Endothelial cell of umbilical vein (primary cell): ENCODE measurements around the gene OSBPL9. TPM values are rescaled to one million over a fixed set of nuclear protein-coding genes. Genes with fewer than 3 reads are reported as not detected.

Experiments
- BruUV-seq: library from RNA; stranded (reverse); fragments of 400-500 nt; replicated peaks from 2 replicates; lab custom pipeline; 2021; lab: Mats Ljungman, UMichigan
- CTCF ChIA-PET: fragments of 300-600, 350-600 bp; sonication (Branson Sonifier 250); formaldehyde crosslinking; loops from one replicate; lab custom pipeline; 2021; ENCODE audit warnings: antibody characterized with exemption, inconsistent platforms; lab: Charles Lee
- POLR2A ChIA-PET: fragments of 300-600, 350-600 bp; sonication (Branson Sonifier 250); formaldehyde crosslinking; loops from one replicate; lab custom pipeline; 2021; ENCODE audit warnings: antibody characterized with exemption, inconsistent platforms; lab: Charles Lee
- DNase-seq: peaks from one replicate; pipeline ENCODE4 v3.0.0-alpha.2; 2011; ENCODE audit warnings: low read depth, low spot score
- FAIRE-seq: peaks from 2 replicates; lab custom pipeline; 2011; peaks lifted over from hg19 to GRCh38; lab: Jason Lieb, UNC
- H2AFZ ChIP-seq: 2 replicates; pipeline ENCODE4 v1.6.0; 2012; ENCODE audit warnings: low read depth, low read length, control low read depth, inconsistent platforms
- H3K27ac ChIP-seq: 2 replicates; pipeline ENCODE4 v1.5.1; 2011; ENCODE audit warnings: low read depth, mild to moderate bottlenecking, control low read depth, low read length, moderate library complexity; ENCODE audit not compliant: insufficient read depth
- H3K27me3 ChIP-seq, 2 experiments: 2 replicates each; pipeline versions ENCODE4 v1.6.0 to v1.6.1; 2011; ENCODE audit warnings: low read length in 2 of 2, mixed read lengths in 1 of 2; ENCODE audit not compliant: control insufficient read depth in 2 of 2, insufficient read depth in 2 of 2
- H3K36me3 ChIP-seq, 2 experiments: 2 replicates in 1 of 2; 3 replicates in 1 of 2; pipeline ENCODE4 v1.5.1; 2011; ENCODE audit warnings: low read length in 2 of 2, mild to moderate bottlenecking in 1 of 2, moderate library complexity in 1 of 2; ENCODE audit not compliant: control insufficient read depth in 2 of 2, insufficient read depth in 2 of 2; ENCODE audit errors: extremely low read depth in 1 of 2
- H3K4me1 ChIP-seq: 3 replicates; pipeline ENCODE4 v1.5.1; 2011; ENCODE audit warnings: mild to moderate bottlenecking, low read length; ENCODE audit not compliant: control insufficient read depth, insufficient read depth; ENCODE audit errors: extremely low read depth
- H3K4me2 ChIP-seq: 2 replicates; pipeline ENCODE4 v1.6.1; 2011; ENCODE audit warnings: low read length, control low read depth, mixed read lengths; ENCODE audit not compliant: insufficient read depth
- H3K4me3 ChIP-seq, 3 experiments: fragments of 200-600 bp in 1 of 3; sonication (generic), shearing (Covaris generic) in 1 of 3; replicated peaks in 1 of 3; 2 replicates each; pipeline ENCODE4 v1.5.1; 2011 to 2016; ENCODE audit warnings: control low read depth in 3 of 3, low read length in 3 of 3, mild to moderate bottlenecking in 2 of 3, inconsistent platforms in 1 of 3, low read depth in 1 of 3, moderate library complexity in 1 of 3; ENCODE audit not compliant: insufficient read depth in 1 of 3
- H3K79me2 ChIP-seq: 2 replicates; pipeline ENCODE4 v1.6.0; 2012; ENCODE audit warnings: low read length, inconsistent platforms; ENCODE audit not compliant: control insufficient read depth, insufficient read depth
- H3K9ac ChIP-seq: replicated peaks from 2 replicates; pipeline ENCODE3; 2011; ENCODE audit warnings: low read length, control low read depth; ENCODE audit not compliant: insufficient read depth; ENCODE audit errors: extremely low read depth
- H3K9me1 ChIP-seq: replicated peaks from 3 replicates; pipeline ENCODE4 v1.6.0; 2011; ENCODE audit warnings: mild to moderate bottlenecking, low read length; ENCODE audit not compliant: control insufficient read depth, insufficient read depth; ENCODE audit errors: extremely low read depth
- H3K9me3 ChIP-seq: replicated peaks from 2 replicates; pipeline ENCODE4 v1.5.1; 2012; ENCODE audit warnings: low read length, inconsistent platforms; ENCODE audit not compliant: control insufficient read depth, insufficient read depth
- H4K20me1 ChIP-seq: replicated peaks from 2 replicates; pipeline ENCODE3; 2011; ENCODE audit warnings: mild to moderate bottlenecking, low read length; ENCODE audit not compliant: control insufficient read depth, insufficient read depth; ENCODE audit errors: extremely low read depth
- EZH2 ChIP-seq: IDR thresholded peaks from 2 replicates; pipeline ENCODE4 v1.6.1; 2012; ENCODE audit warnings: borderline replicate concordance, low read depth, mild to moderate bottlenecking, moderate library complexity, low read length, inconsistent platforms; ENCODE audit not compliant: severe bottlenecking
- FOS ChIP-seq: IDR thresholded peaks from 2 replicates; pipeline ENCODE4 v1.6.1; 2011; ENCODE audit warnings: mild to moderate bottlenecking, low read length, moderate library complexity, borderline replicate concordance; ENCODE audit not compliant: insufficient read depth
- GATA2 ChIP-seq: IDR thresholded peaks from 2 replicates; pipeline ENCODE4 v1.7.0; 2011; ENCODE audit warnings: low read depth, mild to moderate bottlenecking, moderate library complexity, mixed read lengths, low read length; ENCODE audit not compliant: insufficient read length, insufficient read depth
- JUN ChIP-seq: IDR thresholded peaks from 2 replicates; pipeline ENCODE4 v1.6.1; 2011; ENCODE audit warnings: borderline replicate concordance, low read depth; ENCODE audit not compliant: insufficient read length, insufficient read depth
- MYC ChIP-seq: IDR thresholded peaks from one replicate; pipeline ENCODE4 v1.6.1; 2011; ENCODE audit warnings: mild to moderate bottlenecking, low read depth, low read length
- POLR2A ChIP-seq: IDR thresholded peaks from 2 replicates; pipeline ENCODE4 v1.6.1; 2012; ENCODE audit warnings: low read depth, mild to moderate bottlenecking, control low read depth, low read length
- POLR2AphosphoS5 ChIP-seq: IDR thresholded peaks from 2 replicates; pipeline ENCODE4 v1.6.1; 2012; ENCODE audit warnings: low read depth, mild to moderate bottlenecking, control low read depth, low read length, moderate library complexity; ENCODE audit not compliant: insufficient read depth
- dilution Hi-C: fragments of 300-500 bp; cut with MboI; formaldehyde crosslinking; loops from one replicate; pipeline ENCODE4 v1.15.0; 2019; ENCODE audit warnings: low sequenced_read_pairs; ENCODE audit not compliant: extremely low pct_ligation_motif_present
- intact Hi-C: fragments of 100-400 bp; cut with micrococcal nuclease; formaldehyde crosslinking; loops from one replicate; pipeline ENCODE4 v1.10.0; 2022
- polyA plus RNA-seq, 4 experiments: library from polyadenylated mRNA; depleted of rRNA in 3 of 4; stranded (reverse) in 3 of 4; unstranded in 1 of 4; fragments of >200 nt; gene quantifications; 2 replicates each; pipeline versions ENCODE4 v1.2.1 to v1.2.3, GENCODE V29; 2011 to 2012; ENCODE audit warnings: missing spikeins in 1 of 4
- total RNA-seq: library from RNA; stranded (reverse); gene quantifications from 2 replicates; pipeline ENCODE4 v1.2.3, GENCODE V29; 2021
- TF ChIP-seq, protein P1 (sequence below), 2 donors: IDR thresholded peaks; 1 replicate in 1 of 2; 2 replicates in 1 of 2; pipeline ENCODE4 v1.5.1; 2011; ENCODE audit warnings: low read length in 2 of 2, mild to moderate bottlenecking in 2 of 2, moderate library complexity in 2 of 2, control low read depth in 1 of 2, inconsistent platforms in 1 of 2, low read depth in 1 of 2; ENCODE audit not compliant: insufficient read depth in 1 of 2; ENCODE audit errors: extremely low read depth in 1 of 2
- TF ChIP-seq, protein P2 (sequence below): IDR thresholded peaks from 2 replicates; pipeline ENCODE4 v1.6.1; 2011; ENCODE audit not compliant: insufficient read depth, insufficient read length

The OSBPL9 gene
- total and polyA plus RNA-seq, 2 donors (not counting 3 experiments of a cell fraction or from before 2014, with no cell fraction given), result 46.2 to 80.3 TPM

DNA sequence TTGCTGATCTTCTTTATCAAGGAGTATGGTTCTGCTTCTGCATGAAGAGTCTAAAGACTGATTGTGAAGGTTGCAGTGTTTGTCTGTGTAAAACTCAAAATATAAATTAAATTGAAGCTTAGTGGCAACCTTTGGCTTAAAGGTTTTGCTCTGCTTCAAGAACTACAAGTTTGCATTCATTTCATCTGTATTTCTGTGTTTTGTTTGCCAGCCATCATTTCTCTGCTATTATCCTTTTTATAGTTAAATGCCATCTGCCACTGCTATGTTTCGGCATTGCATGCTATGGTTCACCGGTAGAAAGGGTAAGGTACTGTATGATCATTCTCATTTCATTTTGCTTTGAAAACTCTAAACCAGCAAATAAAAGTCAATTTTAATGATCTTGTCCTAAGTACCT, 52.9 kb downstream of the OSBPL9 start:
- Histone ChIP-seq H3K4me1 (peaks cover 54% of the 10 kb centered on the region), H2AFZ (no peak overlapping the region), H3K9ac (no peak overlapping the region), H3K4me2 (no peak overlapping the region), H3K9me3 (no peaks in the 10 kb centered on the region), H3K27me3 (no peaks in the 10 kb centered on the region), H3K27ac (peak overlapping the region; percentile 6), H3K79me2 (peaks cover 7% of the 10 kb centered on the region), H4K20me1 (no peaks in the 10 kb centered on the region), H3K9me1 (no peaks in the 10 kb centered on the region), H3K36me3 (no peaks in the 10 kb centered on the region), H3K4me3 (no peak overlapping the region)
- ChIA-PET CTCF (interaction anchor here (2.5 kb wide), 1 partner anchor 99 kb away, joined by 8 read pairs; no protein-coding TSS in a partner anchor), POLR2A (no interaction called here)
- FAIRE-seq (no peak), DNase-seq (no peak)
- TF ChIP-seq, protein P1, sequence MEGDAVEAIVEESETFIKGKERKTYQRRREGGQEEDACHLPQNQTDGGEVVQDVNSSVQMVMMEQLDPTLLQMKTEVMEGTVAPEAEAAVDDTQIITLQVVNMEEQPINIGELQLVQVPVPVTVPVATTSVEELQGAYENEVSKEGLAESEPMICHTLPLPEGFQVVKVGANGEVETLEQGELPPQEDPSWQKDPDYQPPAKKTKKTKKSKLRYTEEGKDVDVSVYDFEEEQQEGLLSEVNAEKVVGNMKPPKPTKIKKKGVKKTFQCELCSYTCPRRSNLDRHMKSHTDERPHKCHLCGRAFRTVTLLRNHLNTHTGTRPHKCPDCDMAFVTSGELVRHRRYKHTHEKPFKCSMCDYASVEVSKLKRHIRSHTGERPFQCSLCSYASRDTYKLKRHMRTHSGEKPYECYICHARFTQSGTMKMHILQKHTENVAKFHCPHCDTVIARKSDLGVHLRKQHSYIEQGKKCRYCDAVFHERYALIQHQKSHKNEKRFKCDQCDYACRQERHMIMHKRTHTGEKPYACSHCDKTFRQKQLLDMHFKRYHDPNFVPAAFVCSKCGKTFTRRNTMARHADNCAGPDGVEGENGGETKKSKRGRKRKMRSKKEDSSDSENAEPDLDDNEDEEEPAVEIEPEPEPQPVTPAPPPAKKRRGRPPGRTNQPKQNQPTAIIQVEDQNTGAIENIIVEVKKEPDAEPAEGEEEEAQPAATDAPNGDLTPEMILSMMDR (IDR thresholded peaks at IDR 0.05; ENCODE audit: extremely low read depth in 1 of 2, insufficient read depth in 1 of 2, low read depth in 1 of 2, low read length in 2 of 2), result no peak
- TF ChIP-seq JUN (no peak), MYC (no peak), FOS (no peak), POLR2AphosphoS5 (no peak), POLR2A (no peak), GATA2 (no peak), EZH2 (no peak)
- TF ChIP-seq, protein P2, sequence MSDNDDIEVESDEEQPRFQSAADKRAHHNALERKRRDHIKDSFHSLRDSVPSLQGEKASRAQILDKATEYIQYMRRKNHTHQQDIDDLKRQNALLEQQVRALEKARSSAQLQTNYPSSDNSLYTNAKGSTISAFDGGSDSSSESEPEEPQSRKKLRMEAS, result no peak
- dilution Hi-C loops (no loop called here), intact Hi-C loops (loop anchor here (2.0 kb wide), 1 partner anchor 53 kb away; the partner anchor contains the start of gene OSBPL9)
- no TSS peak for BruUV-seq
